GM10248 (cell line): Measurements from ENCODE around the gene CAMK4.
"Not testable (repeated sequence)": the region's sequence is repeated elsewhere in the genome, so short reads cannot be mapped to it uniquely, and the experiment has no call there.

ENCODE experiments used
- CTCF ChIA-PET: fragments of 300-600 bp; sonication (Branson Sonifier 250); formaldehyde crosslinking; extraction: SDS; loops from one replicate; lab custom pipeline; 2021; ENCODE audit warnings: antibody characterized with exemption; lab: Yijun Ruan, JAX
- POLR2A ChIA-PET: fragments of 350-650 bp; sonication (Branson Sonifier 250); formaldehyde crosslinking; extraction: SDS; loops from one replicate; lab custom pipeline; 2020; ENCODE audit warnings: antibody characterized with exemption; lab: Yijun Ruan, JAX
- DNase-seq: peaks from one replicate; pipeline ENCODE4 v3.0.0; 2012; ENCODE audit errors: extremely low spot score
- CTCF ChIP-seq: IDR thresholded peaks from 2 replicates; pipeline ENCODE4 v1.5.1; 2012; ENCODE audit warnings: mild to moderate bottlenecking, low read depth; ENCODE audit errors: extremely low read depth, missing control alignments, control extremely low read depth

The CAMK4 gene

DNA sequence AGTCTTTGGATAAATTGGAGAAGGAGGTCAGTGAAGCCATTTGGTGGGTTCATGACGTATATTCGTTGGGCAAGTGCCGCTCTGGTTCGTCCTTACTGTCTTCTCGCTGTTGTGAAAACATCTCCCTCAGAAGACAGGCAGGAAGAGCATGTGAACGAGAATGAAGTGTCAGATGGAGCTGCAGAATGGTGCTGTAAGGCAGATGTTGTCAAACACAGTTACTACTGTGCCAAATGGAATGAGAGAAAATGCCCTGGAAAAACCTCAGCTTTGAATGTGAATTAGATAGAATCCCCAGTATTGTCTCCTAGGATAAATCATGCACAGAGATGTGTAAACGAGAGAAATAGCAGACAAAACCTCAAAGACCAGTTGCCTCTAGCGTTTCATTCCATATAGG, 121.5 kb downstream of the CAMK4 start:
- ChIA-PET POLR2A (no interaction called here), CTCF (no interaction called here)
- no peak for DNase-seq
- no peak for TF ChIP-seq CTCF

DNA sequence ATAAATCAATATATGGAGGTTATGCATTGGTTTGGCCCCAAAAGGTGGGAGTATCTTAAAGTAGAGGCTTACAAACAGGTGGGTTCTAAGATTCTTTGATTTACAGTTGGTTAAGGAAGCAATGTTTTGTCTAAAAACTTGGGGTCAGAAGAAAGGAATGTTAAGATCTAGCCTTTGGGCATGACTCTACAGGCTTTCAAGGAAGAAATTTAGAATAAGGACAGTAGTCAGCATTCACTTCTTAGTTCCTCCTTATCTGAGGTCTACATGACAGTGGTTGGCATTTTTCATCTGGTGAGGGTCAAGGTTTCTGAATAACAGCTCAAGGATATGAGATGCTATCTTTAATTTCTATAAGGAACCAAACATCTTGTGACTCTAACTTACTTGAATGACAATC, 122.8 kb downstream of the CAMK4 start:
- no peak for TF ChIP-seq CTCF
- no peak for DNase-seq
- ChIA-PET CTCF (interaction anchor here (1.3 kb wide), 1 partner anchor 12 kb away, joined by 3 read pairs; no protein-coding TSS in a partner anchor), POLR2A (no interaction called here)

DNA sequence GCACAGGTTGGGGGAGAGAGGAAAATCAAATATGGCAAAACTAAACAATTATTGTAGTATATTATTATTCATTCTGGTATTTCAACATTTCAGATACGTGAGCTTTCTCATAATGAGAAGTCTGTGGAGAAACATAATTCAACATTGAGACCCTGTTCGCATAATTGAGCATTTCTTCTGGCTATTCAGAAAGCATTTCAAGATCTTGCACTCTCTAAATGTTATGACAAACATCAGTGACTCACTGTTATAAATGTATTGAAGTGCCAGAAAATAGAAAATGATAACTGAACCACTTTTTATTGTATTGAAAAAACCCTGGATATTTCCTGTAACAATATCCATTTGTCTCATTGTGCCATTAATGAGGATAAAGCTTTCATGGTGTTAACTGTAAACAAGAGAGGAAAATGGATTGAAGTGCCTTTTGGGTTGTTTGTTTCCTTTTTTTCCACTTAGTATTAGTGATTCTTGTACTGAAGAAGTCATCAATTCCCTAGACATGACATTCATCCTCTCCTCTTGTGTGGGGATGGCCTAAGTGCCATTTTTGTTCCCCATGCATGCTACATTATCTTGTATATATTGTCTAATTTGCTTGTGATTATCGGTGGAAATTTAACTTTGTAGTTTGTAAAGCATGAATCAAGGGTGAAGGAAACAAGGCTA, 124.6 kb downstream of the CAMK4 start:
- no peak for TF ChIP-seq CTCF
- no peak for DNase-seq
- POLR2A ChIA-PET, result no interaction called here
- CTCF ChIA-PET, result interaction anchor here (1.3 kb wide), 1 partner anchor 23 kb away, joined by 4 read pairs; no protein-coding TSS in a partner anchor

GRCh38 chr5:111349429-111349828, 125.2 kb downstream of the CAMK4 start:
- ChIA-PET POLR2A (no interaction called here), CTCF (no interaction called here)
- TF ChIP-seq CTCF, result no peak
- no peak for DNase-seq

DNA sequence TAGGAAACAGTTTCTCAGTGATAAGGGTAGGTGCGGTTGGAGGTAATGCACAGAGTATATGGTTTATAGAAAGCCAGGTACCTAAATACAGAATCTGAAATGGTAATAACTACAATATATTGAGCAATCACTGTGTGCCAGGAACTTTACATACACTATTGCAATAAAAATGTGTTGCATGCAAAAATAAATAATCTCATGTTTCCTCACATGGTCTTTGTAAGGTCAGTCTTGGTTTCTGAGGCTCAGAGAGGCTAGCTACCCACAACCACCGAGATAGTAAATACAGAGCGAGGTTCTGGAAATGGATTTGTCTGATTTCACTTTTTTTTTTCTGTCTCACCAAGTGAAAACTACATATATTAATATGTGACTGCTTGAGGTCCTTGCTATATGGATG, 128.9 kb downstream of the CAMK4 start:
- POLR2A ChIA-PET, result no interaction called here
- no peak for DNase-seq
- no peak for TF ChIP-seq CTCF
- CTCF ChIA-PET, result interaction anchor here (0.6 kb wide), 1 partner anchor 16 kb away, joined by 3 read pairs; no protein-coding TSS in a partner anchor

DNA sequence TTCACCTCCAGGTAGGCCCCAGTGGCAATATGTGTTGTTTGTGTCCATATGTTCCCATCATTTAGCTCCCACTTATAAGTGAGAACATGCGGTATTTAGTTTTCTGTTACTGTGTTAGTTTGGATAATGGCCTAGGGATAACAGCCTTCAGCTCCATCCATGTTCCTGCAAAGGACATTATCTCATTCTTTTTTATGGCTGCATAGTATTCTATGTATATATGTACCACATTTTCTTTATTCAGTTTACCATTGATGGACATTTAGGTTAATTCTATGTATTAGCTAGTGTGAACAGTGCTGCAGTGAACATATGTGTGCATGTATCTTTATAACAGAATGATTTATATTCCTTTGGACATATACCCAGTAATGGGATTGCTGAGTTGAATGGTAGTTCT, 134.5 kb downstream of the CAMK4 start:
- POLR2A ChIA-PET, DNase-seq: not testable (repeated sequence)
- CTCF ChIA-PET, result interaction anchor here (0.9 kb wide), 1 partner anchor 11 kb away, joined by 3 read pairs; no protein-coding TSS in a partner anchor

DNA sequence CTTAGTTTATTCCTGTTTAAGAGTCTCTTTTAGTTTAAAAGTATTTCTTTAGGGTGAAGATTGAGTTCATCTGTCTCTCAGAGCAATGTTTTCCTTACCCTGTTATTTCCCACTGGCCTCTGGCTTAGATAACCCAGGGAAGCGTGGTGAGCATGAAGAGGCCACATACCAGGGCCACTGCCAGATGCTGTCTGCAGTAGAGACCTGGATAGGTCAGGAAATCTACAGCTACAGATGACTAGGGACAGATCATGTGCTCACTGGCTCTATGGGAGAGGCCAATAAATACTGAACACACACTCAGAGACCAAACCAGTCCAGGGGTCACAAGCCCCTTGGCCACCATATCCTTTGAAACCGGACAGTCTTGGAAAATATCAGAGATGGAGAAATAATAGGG, 136.0 kb downstream of the CAMK4 start:
- ChIA-PET POLR2A (no interaction called here), CTCF (no interaction called here)
- no peak for DNase-seq
- no peak for TF ChIP-seq CTCF
